Measurements from ENCODE around the gene MSI2.

MSI2 gene

GRCh38 chr17:57269052-57269451, 12.7 kb downstream of the MSI2 start:
- Histone ChIP-seq H3K36me3 (ENCODE audit: control insufficient read depth in 1 of 2, insufficient read depth in 2 of 2, low read length in 2 of 2) (peaks cover 24 to 42% of the 10 kb centered on the region in 2 experiments), H2BK5ac (ENCODE audit: low read depth, low read length, poor library complexity) (no peak overlapping the region), H3K4ac (ENCODE audit: low read depth, low read length) (no peak overlapping the region), H3K9me3 (ENCODE audit: insufficient read depth, low read depth, low read length) (no peaks in the 10 kb centered on the region), H2AFZ (ENCODE audit: insufficient read depth, low read length, poor library complexity) (no peak overlapping the region), H3K4me2 (ENCODE audit: low read length) (no peak overlapping the region), H3K79me2 (ENCODE audit: control insufficient read depth, insufficient read depth, low read length, poor library complexity) (peaks cover 4% of the 10 kb centered on the region), H3K18ac (ENCODE audit: low read length) (no peak overlapping the region), H3K27ac (ENCODE audit: low read depth, low read length) (peak overlapping the region; percentile 28), H3K4me1 (ENCODE audit: control insufficient read depth in 1 of 2, insufficient read depth in 2 of 2, low read length in 2 of 2) (peaks cover 20 to 25% of the 10 kb centered on the region in 2 experiments), H3K27me3 (ENCODE audit: insufficient read depth, low read length) (no peaks in the 10 kb centered on the region), H3K14ac (ENCODE audit: low read length) (no peak overlapping the region), H3K23ac (ENCODE audit: low read length) (no peak overlapping the region), H4K8ac (ENCODE audit: low read depth, low read length) (no peak overlapping the region), H3K79me1 (ENCODE audit: low read length) (peaks cover 5% of the 10 kb centered on the region), H4K91ac (ENCODE audit: low read depth, low read length) (no peak overlapping the region), H2BK12ac (ENCODE audit: low read length) (no peak overlapping the region), H3K4me3 (ENCODE audit: low read depth, low read length) (no peak overlapping the region), H2BK120ac (ENCODE audit: insufficient read depth, low read length, poor library complexity) (no peak overlapping the region), H4K12ac (ENCODE audit: low read depth, low read length) (no peak overlapping the region), H2AK5ac (ENCODE audit: low read length) (no peak overlapping the region), H3K9ac (ENCODE audit: low read length) (no peak overlapping the region)
- no CpG with 5 or more reads among the region's 3 CpGs for WGBS (ENCODE audit: extremely low coverage, insufficient coverage, insufficient read length)
- DNase-seq = peak; percentile 62 to 77

GRCh38 chr17:57269598-57270255, 13.4 kb downstream of the MSI2 start:
- no peak overlapping the region for H2BK5ac ChIP-seq (ENCODE audit: low read depth, low read length, poor library complexity)
- H4K12ac ChIP-seq (ENCODE audit: low read depth, low read length) = no peak overlapping the region
- no peak overlapping the region for H3K9ac ChIP-seq (ENCODE audit: low read length)
- no peak overlapping the region for H3K4ac ChIP-seq (ENCODE audit: low read depth, low read length)
- no peak overlapping the region for H3K23ac ChIP-seq (ENCODE audit: low read length)
- no peaks in the 10 kb centered on the region for H3K27me3 ChIP-seq (ENCODE audit: insufficient read depth, low read length)
- no peak overlapping the region for H4K91ac ChIP-seq (ENCODE audit: low read depth, low read length)
- DNase-seq = peak; percentile 79 to 90
- H3K36me3 ChIP-seq (ENCODE audit: control insufficient read depth in 1 of 2, insufficient read depth in 2 of 2, low read length in 2 of 2) = peaks cover 26 to 48% of the 10 kb centered on the region in 2 experiments
- H3K14ac ChIP-seq (ENCODE audit: low read length) = no peak overlapping the region
- no peak overlapping the region for H2BK120ac ChIP-seq (ENCODE audit: insufficient read depth, low read length, poor library complexity)
- H2AK5ac ChIP-seq (ENCODE audit: low read length) = no peak overlapping the region
- H3K4me1 ChIP-seq (ENCODE audit: control insufficient read depth in 1 of 2, insufficient read depth in 2 of 2, low read length in 2 of 2) = peaks cover 17 to 22% of the 10 kb centered on the region in 2 experiments
- no peak overlapping the region for H2BK12ac ChIP-seq (ENCODE audit: low read length)
- H2AFZ ChIP-seq (ENCODE audit: insufficient read depth, low read length, poor library complexity) = no peak overlapping the region
- H3K79me1 ChIP-seq (ENCODE audit: low read length) = peaks cover 5% of the 10 kb centered on the region
- no peak overlapping the region for H3K4me3 ChIP-seq (ENCODE audit: low read depth, low read length)
- no peaks in the 10 kb centered on the region for H3K9me3 ChIP-seq (ENCODE audit: insufficient read depth, low read depth, low read length)
- peak overlapping the region; percentile 28 for H3K27ac ChIP-seq (ENCODE audit: low read depth, low read length)
- WGBS (ENCODE audit: extremely low coverage, insufficient coverage, insufficient read length) = no CpG with 5 or more reads among the region's 8 CpGs
- H3K79me2 ChIP-seq (ENCODE audit: control insufficient read depth, insufficient read depth, low read length, poor library complexity) = peaks cover 4% of the 10 kb centered on the region
- H3K18ac ChIP-seq (ENCODE audit: low read length) = no peak overlapping the region
- no peak overlapping the region for H3K4me2 ChIP-seq (ENCODE audit: low read length)
- H4K8ac ChIP-seq (ENCODE audit: low read depth, low read length) = no peak overlapping the region

GRCh38 chr17:57270801-57271245, 14.5 kb downstream of the MSI2 start:
- peaks cover 3% of the 10 kb centered on the region for H3K79me2 ChIP-seq (ENCODE audit: control insufficient read depth, insufficient read depth, low read length, poor library complexity)
- DNase-seq = no peak
- no peak overlapping the region for H2BK120ac ChIP-seq (ENCODE audit: insufficient read depth, low read length, poor library complexity)
- H3K4me1 ChIP-seq (ENCODE audit: control insufficient read depth in 1 of 2, insufficient read depth in 2 of 2, low read length in 2 of 2) = peaks cover 13 to 18% of the 10 kb centered on the region in 2 experiments
- peaks cover 2% of the 10 kb centered on the region for H3K79me1 ChIP-seq (ENCODE audit: low read length)
- H2AFZ ChIP-seq (ENCODE audit: insufficient read depth, low read length, poor library complexity) = no peak overlapping the region
- H4K91ac ChIP-seq (ENCODE audit: low read depth, low read length) = no peak overlapping the region
- H3K14ac ChIP-seq (ENCODE audit: low read length) = no peak overlapping the region
- H3K27me3 ChIP-seq (ENCODE audit: insufficient read depth, low read length) = no peaks in the 10 kb centered on the region
- H4K12ac ChIP-seq (ENCODE audit: low read depth, low read length) = no peak overlapping the region
- no CpG with 5 or more reads among the region's 7 CpGs for WGBS (ENCODE audit: extremely low coverage, insufficient coverage, insufficient read length)
- no peak overlapping the region for H2BK5ac ChIP-seq (ENCODE audit: low read depth, low read length, poor library complexity)
- H3K36me3 ChIP-seq (ENCODE audit: control insufficient read depth in 1 of 2, insufficient read depth in 2 of 2, low read length in 2 of 2) = peaks cover 26 to 56% of the 10 kb centered on the region in 2 experiments
- no peak overlapping the region for H4K8ac ChIP-seq (ENCODE audit: low read depth, low read length)
- H3K9ac ChIP-seq (ENCODE audit: low read length) = no peak overlapping the region
- no peak overlapping the region for H3K4ac ChIP-seq (ENCODE audit: low read depth, low read length)
- no peak overlapping the region for H3K4me3 ChIP-seq (ENCODE audit: low read depth, low read length)
- H2AK5ac ChIP-seq (ENCODE audit: low read length) = no peak overlapping the region
- no peak overlapping the region for H3K4me2 ChIP-seq (ENCODE audit: low read length)
- H2BK12ac ChIP-seq (ENCODE audit: low read length) = no peak overlapping the region
- H3K18ac ChIP-seq (ENCODE audit: low read length) = peak overlapping the region; percentile 30
- no peak overlapping the region for H3K23ac ChIP-seq (ENCODE audit: low read length)
- no peak overlapping the region for H3K27ac ChIP-seq (ENCODE audit: low read depth, low read length)
- no peaks in the 10 kb centered on the region for H3K9me3 ChIP-seq (ENCODE audit: insufficient read depth, low read depth, low read length)

- H2BK5ac ChIP-seq (ENCODE audit: low read depth, low read length, poor library complexity) = no peak overlapping the region
- no peak overlapping the region for H3K18ac ChIP-seq (ENCODE audit: low read length)
- H3K9ac ChIP-seq (ENCODE audit: low read length) = no peak overlapping the region
- WGBS (ENCODE audit: extremely low coverage, insufficient coverage, insufficient read length) = no CpG with 5 or more reads among the region's 6 CpGs
- H3K4me1 ChIP-seq (ENCODE audit: control insufficient read depth in 1 of 2, insufficient read depth in 2 of 2, low read length in 2 of 2) = peaks cover 13 to 16% of the 10 kb centered on the region in 2 experiments
- no peaks in the 10 kb centered on the region for H3K9me3 ChIP-seq (ENCODE audit: insufficient read depth, low read depth, low read length)
- no peak overlapping the region for H3K27ac ChIP-seq (ENCODE audit: low read depth, low read length)
- no peak overlapping the region for H2BK120ac ChIP-seq (ENCODE audit: insufficient read depth, low read length, poor library complexity)
- no peak overlapping the region for H4K8ac ChIP-seq (ENCODE audit: low read depth, low read length)
- H2AFZ ChIP-seq (ENCODE audit: insufficient read depth, low read length, poor library complexity) = no peak overlapping the region
- H3K27me3 ChIP-seq (ENCODE audit: insufficient read depth, low read length) = no peaks in the 10 kb centered on the region
- peaks cover 23 to 58% of the 10 kb centered on the region in 2 experiments for H3K36me3 ChIP-seq (ENCODE audit: control insufficient read depth in 1 of 2, insufficient read depth in 2 of 2, low read length in 2 of 2)
- H3K23ac ChIP-seq (ENCODE audit: low read length) = no peak overlapping the region
- no peak overlapping the region for H3K14ac ChIP-seq (ENCODE audit: low read length)
- no peak overlapping the region for H4K91ac ChIP-seq (ENCODE audit: low read depth, low read length)
- H3K4ac ChIP-seq (ENCODE audit: low read depth, low read length) = no peak overlapping the region
- H3K4me2 ChIP-seq (ENCODE audit: low read length) = no peak overlapping the region
- H2BK12ac ChIP-seq (ENCODE audit: low read length) = no peak overlapping the region
- H3K4me3 ChIP-seq (ENCODE audit: low read depth, low read length) = no peak overlapping the region
- no peak for DNase-seq
- H2AK5ac ChIP-seq (ENCODE audit: low read length) = no peak overlapping the region
- no peak overlapping the region for H4K12ac ChIP-seq (ENCODE audit: low read depth, low read length)
- peaks cover 2% of the 10 kb centered on the region for H3K79me1 ChIP-seq (ENCODE audit: low read length)
- H3K79me2 ChIP-seq (ENCODE audit: control insufficient read depth, insufficient read depth, low read length, poor library complexity) = no peaks in the 10 kb centered on the region
These were observed 15.5 kb downstream of the MSI2 start for GRCh38 chr17:57271821-57272220.
